GM18520 (cell line): Measurements from ENCODE around the gene FAM234B.

Experiments
- ATAC-seq: cut with Tn5 transposase; IDR thresholded peaks from one replicate; pipeline ENCODE4 v1.9.1; 2021; ENCODE audit not compliant: unreplicated experiment

The FAM234B gene

DNA sequence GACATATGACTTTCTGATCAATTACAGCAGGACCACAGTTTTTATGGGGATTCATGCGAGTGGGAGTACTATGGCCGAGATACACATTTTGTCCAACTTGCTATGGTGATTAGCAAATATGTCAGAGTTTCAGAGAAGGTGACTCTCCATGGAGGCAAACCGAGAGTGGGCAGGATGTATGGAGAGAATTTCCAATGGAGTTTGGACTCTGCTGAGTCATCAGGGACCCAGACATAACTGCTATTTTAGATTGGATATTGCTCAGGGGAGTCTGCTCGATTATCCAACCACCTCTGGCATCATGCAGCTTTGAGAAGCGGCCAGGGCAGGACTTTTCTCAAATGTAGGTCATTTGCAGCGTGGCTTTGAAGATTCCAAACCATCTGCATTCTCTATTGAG is 68.8 kb downstream of the FAM234B start:
- no peak for ATAC-seq

DNA sequence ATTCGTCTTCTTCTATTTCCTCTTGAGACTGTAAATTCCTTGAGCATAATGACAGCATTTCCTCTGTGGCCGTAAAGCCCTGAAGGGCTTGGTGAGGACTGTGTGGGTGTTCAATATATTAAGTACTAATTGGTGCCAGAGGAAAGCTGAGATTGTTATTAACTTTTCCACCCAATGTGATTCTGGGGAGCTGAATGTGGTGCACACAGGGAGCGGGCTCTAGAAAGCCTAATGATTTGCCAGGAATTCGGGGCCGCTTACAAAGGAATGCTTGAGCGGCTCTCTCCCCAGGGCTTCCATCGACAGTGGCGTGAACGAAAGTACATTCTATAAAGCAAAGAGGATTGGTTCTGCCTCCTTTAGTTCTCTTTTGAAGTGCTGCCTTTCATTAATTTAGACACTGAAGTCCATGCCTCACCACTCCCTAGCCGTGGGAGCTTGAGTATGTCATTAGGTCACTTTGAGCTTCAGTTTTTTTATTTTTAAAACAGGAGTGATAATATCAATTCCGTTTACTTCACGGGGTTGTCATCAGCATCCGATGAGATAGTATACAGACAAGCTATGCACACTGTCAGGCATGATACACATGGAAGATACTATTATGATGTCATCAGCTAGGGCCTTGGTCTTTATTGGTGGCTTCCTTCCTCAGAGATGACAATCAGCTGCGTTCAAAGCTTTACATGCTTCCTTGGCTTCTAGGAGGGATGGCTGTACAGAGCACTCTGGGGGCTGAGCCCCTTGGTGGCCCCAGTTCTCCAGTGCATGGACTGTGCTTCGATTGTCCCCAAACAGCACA is 70.3 kb downstream of the FAM234B start:
- no peak for ATAC-seq

DNA sequence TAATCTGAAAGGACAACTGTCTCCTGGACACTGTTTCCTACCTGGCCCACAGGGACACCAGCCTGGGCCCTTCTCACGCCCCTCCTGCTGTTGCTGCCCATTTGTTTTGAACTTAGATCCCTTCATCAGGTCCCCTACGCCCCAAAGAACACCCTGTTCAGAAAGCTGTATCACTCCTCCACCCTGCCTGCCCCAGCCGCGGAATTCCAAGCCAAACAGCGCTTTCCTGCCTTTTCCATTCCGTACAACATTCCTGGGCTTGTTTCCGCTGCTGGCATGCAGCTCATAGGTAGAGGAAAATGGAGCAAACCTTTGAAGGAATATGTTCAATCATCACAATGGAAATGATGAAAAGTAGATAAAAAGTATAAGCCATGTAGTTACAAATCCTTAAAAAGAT is 72.1 kb downstream of the FAM234B start:
- no peak for ATAC-seq

DNA sequence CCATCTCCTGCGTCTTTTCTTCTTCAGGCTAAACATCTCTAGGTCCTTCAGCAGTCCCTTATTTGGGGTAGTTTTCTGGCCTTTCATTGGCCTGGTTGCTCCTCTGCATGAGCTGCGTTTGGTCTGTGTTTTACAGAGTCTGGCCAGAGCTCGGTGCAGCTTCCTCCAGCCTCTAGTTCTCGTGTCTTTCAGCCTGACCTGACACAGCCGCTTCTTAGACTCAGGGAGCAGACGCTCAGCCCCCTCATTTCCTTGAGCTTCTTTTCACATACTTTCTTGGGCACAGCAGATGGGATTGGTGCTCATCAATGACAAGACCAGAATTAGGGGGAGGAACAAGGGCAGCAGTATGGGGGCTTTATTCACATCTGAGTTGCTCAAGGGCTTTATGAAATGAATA is 72.8 kb downstream of the FAM234B start:
- no peak for ATAC-seq

DNA sequence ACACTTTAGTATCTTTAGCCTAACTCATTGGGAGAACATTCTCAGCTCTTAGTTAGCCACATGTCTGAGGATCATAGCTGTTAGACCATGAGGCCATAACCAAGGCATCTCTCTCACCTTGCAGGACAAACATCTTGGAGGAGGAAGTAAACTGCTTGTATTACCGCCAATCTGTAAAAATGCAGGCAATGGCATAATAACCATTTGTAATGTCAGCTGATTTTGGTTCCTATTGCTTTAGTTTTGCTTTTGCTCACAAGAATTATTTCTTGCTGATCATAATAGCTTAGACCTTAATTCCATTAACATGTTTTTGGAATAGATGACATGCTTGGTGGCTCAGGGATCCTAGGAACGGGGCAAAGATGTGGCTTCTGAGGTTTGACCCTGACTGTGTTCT is 75.6 kb downstream of the FAM234B start:
- no peak for ATAC-seq

DNA sequence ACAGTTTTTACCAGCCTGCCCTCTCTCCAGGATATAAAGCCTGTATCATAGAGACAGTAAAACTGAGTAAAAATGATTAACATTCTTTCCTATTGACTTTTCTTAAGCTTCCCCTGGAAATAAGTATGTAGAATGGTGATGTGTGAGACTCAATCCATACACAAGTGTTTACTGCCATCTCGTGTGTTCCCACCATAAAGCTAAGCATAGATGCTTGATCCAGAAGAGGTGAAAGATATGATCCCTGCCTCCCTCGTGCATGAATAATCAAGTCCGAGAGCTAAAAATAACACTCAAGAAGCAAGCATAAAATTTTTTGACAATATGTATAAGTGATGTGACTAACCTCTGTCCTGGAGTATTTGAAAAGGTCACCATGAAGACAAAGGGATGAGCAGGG is 76.2 kb downstream of the FAM234B start:
- no peak for ATAC-seq

DNA sequence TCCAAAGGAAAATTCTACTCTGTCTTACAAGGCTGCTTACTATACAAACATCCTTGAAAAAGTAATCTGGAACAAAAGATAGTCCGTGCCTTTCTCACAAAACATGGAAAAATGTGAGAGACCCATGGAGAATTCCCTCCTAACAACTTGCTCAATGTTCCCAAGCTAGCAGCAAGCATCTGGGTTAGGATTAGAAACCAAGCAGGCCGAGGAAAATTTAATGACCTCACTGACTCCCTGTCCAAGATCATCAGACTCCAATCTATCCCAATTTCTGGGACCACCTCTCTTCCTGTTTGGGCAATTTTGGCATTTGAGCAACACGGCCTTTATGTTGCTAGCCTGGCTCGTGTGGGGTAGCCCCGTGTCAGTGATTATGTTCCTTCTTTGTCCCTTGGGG is 77.4 kb downstream of the FAM234B start:
- ATAC-seq, result no peak

DNA sequence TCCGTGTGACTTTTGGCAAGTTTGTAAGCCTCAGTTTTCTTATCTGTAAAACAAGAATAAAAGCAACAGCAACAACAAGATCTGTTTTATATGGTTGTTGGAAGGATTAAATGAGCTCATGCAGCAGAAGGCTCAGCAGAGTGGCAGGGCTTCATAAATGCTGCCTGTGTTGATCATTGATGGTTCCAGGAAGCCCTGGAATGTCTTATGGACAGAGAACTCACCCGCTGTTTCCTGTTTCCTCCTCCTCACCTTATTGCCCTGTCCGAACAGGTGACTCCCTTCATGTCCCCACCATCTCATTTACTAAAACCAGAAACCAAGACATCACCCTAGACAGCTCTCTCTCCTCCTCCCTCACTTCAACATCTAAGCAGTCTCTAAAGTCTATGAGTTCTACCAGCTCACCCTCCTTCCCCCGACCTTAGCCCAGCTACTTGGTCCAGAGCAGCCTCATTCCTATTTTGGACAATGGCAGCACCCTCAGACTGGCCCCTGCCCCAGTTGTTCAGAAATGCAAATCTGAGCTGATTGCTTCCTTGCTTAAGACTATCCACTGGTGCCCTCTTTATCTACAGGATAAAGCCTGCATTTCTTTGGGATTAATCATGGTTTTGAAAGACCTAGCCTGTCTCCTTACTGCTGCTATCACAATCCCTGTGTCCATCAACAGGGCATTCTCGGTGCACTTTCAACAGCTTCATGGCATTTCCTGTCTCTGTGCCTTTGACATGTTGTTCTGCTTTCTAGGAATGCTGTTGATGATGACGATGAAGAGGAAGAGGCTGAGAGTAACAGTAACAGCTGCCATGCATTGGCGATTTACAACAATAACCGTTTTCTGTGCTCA is 80.7 kb downstream of the FAM234B start:
- ATAC-seq, result no peak

DNA sequence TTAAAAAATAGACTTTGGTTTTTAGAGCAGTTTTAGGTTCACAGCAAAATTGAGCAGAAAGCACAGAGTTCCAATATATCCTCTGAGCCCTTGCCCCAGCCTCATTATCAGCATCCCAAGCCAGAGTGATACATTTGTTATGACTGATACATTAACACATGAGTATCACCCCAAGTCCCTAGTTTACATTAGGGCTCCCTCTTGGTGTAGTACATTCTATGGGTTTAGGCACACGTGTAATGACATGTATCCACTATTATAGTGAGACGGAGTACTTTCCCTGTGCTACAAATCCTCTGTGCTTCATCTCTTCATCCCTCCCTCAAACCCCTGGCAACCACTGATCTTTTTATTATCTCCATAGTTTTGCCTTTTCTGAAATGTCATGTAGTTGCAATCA is 81.8 kb downstream of the FAM234B start:
- ATAC-seq, result no peak

DNA sequence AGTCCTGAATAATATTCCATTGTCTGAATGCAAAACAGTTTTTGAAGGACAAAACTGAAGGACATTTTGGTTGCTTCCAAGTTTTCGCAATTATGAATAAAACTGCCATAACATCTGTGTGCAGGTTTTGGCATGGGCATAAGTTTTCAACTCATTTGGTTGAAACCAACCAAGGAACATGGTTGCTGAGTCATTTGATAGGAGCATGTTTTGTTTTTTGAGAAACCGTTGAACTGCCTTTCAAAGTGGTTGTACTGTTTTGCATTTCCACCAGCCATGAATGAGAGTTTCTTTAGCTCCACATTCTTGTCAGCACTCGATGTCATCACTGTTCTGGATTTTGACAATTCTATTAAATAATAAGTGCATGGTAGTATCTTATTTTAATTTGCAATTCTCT is 82.3 kb downstream of the FAM234B start:
- no peak for ATAC-seq

DNA sequence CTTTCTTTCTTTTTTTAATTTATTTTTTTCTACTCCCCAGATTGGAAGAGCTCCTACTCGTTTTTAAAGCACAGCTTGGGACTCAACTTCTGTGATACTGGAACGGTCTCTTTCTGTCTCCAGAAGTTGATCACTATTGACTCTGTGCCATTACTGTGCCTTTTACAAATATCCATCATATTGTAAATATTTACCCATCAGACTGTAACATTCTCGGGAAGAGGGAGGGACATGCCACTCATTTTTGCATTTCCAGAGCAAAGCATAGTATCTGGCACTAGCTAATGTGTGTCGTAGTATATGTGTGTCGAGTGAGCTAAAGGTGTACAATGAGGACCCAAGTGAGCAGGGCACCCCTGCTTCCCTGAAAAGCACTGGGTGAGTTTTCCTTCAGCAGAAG is 83.3 kb downstream of the FAM234B start:
- no peak for ATAC-seq

DNA sequence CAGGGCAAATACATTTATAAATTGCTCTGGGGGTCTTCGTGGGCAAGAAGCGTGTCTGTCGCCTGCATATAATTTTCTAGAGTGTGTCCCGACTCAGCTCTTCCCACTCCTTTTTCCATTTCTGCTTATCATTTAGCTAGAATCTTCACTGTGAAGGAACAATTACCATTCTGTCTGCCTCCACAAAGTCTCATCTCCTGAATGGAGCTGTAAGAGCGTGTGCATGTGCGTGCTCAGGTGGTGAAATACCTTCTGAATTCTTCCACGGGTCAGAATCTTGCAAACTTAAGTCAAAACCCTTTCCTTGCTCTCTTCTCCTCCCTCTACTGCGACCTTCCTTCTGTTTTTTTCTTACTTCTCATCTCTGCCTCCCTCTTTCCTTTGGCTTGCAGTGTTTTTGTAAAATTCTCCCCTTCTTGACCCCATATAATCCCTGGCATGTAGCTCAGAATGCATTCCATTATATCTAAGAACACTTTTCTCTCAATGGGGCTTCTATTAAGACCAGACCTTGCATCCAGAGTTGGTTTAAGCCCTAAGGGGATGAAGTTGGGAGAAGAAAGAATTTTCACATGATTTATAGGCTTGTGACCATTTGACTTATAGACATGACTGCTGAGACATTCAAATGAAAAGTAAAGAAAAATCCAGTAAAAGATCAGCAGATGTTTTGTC is 84.2 kb downstream of the FAM234B start:
- ATAC-seq, result no peak

DNA sequence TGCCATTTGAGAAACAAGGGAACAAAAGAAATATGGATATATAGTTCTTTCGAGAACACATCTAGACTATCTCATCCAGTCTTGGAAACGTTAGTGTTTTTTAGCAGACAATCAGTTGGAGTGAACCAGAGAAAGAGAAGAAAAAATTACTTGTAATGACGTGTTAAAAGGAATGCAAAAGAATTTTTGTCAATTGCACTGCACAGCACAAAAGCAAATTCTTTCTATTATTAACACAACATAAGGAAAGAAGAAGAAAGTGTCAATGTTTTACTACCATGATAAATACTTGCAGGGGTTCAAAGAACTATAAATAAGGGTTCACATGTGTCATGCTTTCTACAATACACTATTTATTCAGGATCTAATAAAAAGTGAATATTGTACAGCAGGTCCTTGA is 86.8 kb downstream of the FAM234B start:
- ATAC-seq, result no peak
